Measurements from ENCODE around the gene ESRRA.

- TF ChIP-seq CTCF (conservative IDR thresholded peaks at IDR 0.05; ENCODE audit: low read length) (no peak), EZH2phosphoT487 (IDR thresholded peaks at IDR 0.05; ENCODE audit: borderline replicate concordance, low read depth, low read length) (no peak)
Observed at GRCh38 chr11:64322925-64323260, 17.6 kb downstream of the ESRRA start.

All from OCI-LY7 (cell line).